ENCODE measurements around the gene FTO. TPM values are rescaled to one million over a fixed set of nuclear protein-coding genes. Genes with fewer than 3 reads are reported as not detected.

The FTO gene
- total and polyA plus RNA-seq, 2 of the 13 experiments (the other 11 are each of a cell fraction or from before 2014, with no cell fraction given) = 41.6 to 55.8 TPM

GRCh38 chr16:53715023-53715384 lies 11.0 kb downstream of the FTO start:
- Histone ChIP-seq H3K79me2 (ENCODE audit: insufficient read depth, low read length) (peaks cover 38% of the 10 kb centered on the region), H3K9me3 (ENCODE audit: low read length) (no peaks in the 10 kb centered on the region), H3K27ac (ENCODE audit: extremely low read length, insufficient read depth, low read length) (no peak overlapping the region), H3K4me3 (replicated peaks in 1 of 3; ENCODE audit: insufficient read depth in 1 of 3, low read depth in 2 of 3, low read length in 3 of 3) (no peak overlapping the region), H4K20me1 (ENCODE audit: insufficient read depth, low read length) (no peaks in the 10 kb centered on the region), H3K9ac (ENCODE audit: insufficient read depth, low read depth, low read length) (no peak overlapping the region), H3K27me3 (ENCODE audit: control insufficient read depth in 1 of 2, insufficient read depth in 2 of 2, low read length in 2 of 2) (no peaks in the 10 kb centered on the region), H3K4me1 (ENCODE audit: insufficient read depth, low read length) (peaks cover 13% of the 10 kb centered on the region; the same call in 1 of the 2 replicates), H3K36me3 (replicated peaks in 1 of 2; ENCODE audit: control insufficient read depth in 1 of 2, insufficient read depth in 2 of 2, low read length in 2 of 2) (no peaks in the 10 kb centered on the region), H2AFZ (ENCODE audit: low read length) (no peak overlapping the region), H3K4me2 (ENCODE audit: low read depth, low read length) (no peak overlapping the region)
- in situ Hi-C loops (cut with HindIII; ENCODE audit: extremely low pct_ligation_motif_present, low pct_unique_long_range_greater_than_20kb) (no loop called here), intact Hi-C loops (cut with micrococcal nuclease; ENCODE audit: unreplicated experiment) (no loop called here)
- ChIA-PET CTCF (ENCODE audit: low intra/inter-chr PET ratio, low total read pairs) (no interaction called here), POLR2A (interaction anchor here (2.3 kb wide), 1 partner anchor 11 kb away, joined by 6 read pairs; the partner anchor contains the start of genes FTO and RPGRIP1L)
- no peak for FAIRE-seq
- TF ChIP-seq ONECUT2 (CRISPR knock-in tag; IDR thresholded peaks at IDR 0.05) = no peak
- TF ChIP-seq PAXIP1 (CRISPR knock-in tag; conservative IDR thresholded peaks at IDR 0.05) = no peak
- TF ChIP-seq ZBTB49 (CRISPR knock-in tag; IDR thresholded peaks at IDR 0.05; ENCODE audit: borderline replicate concordance) = no peak
- no peak for TF ChIP-seq ZNF142 (CRISPR knock-in tag; IDR thresholded peaks at IDR 0.05)
- no peak for TF ChIP-seq HCFC1 (IDR thresholded peaks at IDR 0.05; ENCODE audit: low read depth, low read length)
- no peak for TF ChIP-seq ZNF264 (CRISPR knock-in tag; IDR thresholded peaks at IDR 0.05)
- no peak for TF ChIP-seq ZBTB7B (CRISPR knock-in tag; IDR thresholded peaks at IDR 0.05)
- TF ChIP-seq KLF12 (CRISPR knock-in tag; IDR thresholded peaks at IDR 0.05; ENCODE audit: borderline replicate concordance) = no peak
- TF ChIP-seq ERF (CRISPR knock-in tag; IDR thresholded peaks at IDR 0.05) = no peak
- BruUV-seq (replicated peaks) = no TSS peak
- ATAC-seq = no peak
- no peak for DNase-seq (ENCODE audit: low spot score)
- 93% methylated on average over 2 of the region's 2 CpGs for WGBS (ENCODE audit: low lambda C conversion rate)
